A549 (cell line): ENCODE measurements around the gene POPDC2.

Source experiments
- CHD2 ChIP-seq: fragments of 150-350 bp; IDR thresholded peaks from 2 replicates; pipeline ENCODE4 v1.6.1; 2014; ENCODE audit warnings: low read length; ENCODE audit not compliant: partially characterized antibody
- POLR2A ChIP-seq: IDR thresholded peaks from 2 replicates; pipeline ENCODE4 v1.6.1; 2012; ENCODE audit warnings: mild to moderate bottlenecking, low read length
- RARB ChIP-seq: fragments of 250-450 bp; sonication (Bioruptor Pico); IDR thresholded peaks from 2 replicates; pipeline ENCODE4 v1.8.0; 2021; ENCODE audit warnings: mild to moderate bottlenecking, moderate library complexity
- TF ChIP-seq, protein P1 (sequence below): fragments of 450-650 bp; IDR thresholded peaks from 2 replicates; pipeline ENCODE4 v1.6.1; 2014; ENCODE audit warnings: antibody characterized with exemption
- TF ChIP-seq, protein P2 (sequence below): fragments of >200 bp; sonication (Bioruptor Twin); formaldehyde crosslinking; IDR thresholded peaks from 3 replicates; pipeline ENCODE4 v1.5.1; 2016
- TF ChIP-seq, protein P3 (sequence below): IDR thresholded peaks from 2 replicates; pipeline ENCODE4 v1.6.1; 2012
- TF ChIP-seq, protein P4 (sequence below): fragments of 200-600 bp; sonication (generic); IDR thresholded peaks from 2 replicates; pipeline ENCODE4 v1.6.1; 2016; ENCODE audit warnings: antibody characterized with exemption, mild to moderate bottlenecking, moderate library complexity

DNA sequence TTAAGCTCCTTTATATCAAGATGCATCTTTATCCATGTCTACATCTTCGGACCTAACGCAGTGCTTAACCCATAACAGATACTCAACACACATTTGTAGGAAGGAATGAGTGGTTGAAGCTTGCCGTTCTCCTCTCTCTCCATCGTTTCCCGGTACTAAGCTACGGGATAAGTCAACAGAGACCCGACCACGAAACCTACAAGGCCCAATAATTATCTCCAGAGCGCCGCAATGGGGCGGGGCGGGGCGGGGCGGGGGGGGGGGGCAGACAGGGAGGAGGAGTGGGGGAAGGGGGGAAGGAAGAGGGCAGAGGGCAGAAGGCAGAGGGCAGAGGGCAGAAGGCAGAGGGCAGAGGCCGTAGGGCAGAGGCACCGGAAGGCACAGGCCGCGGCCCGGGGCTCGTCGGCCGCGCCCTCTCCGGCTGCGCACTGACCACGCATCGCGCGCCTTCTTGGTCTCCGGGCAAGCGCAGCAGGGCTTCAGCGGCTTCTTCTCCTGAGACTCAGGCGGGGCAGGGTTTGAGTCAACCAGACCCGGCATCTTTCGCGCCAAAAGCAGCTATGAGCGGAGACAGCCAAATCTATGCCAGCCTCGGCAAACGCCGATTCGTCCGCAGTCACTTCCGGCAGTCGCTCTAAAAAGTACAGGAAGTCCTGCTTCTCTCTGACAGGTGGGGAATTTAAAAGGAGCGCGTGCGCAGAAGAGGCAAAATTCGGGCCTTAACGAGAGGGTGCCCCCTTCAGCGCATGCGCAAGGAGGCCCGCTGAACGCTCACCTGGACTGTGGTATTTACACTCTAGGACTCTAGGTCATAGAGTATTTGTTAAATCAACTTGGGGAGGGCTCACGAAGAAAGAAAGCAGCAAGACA, 16.6 kb upstream of the POPDC2 start, which contains the start of gene COX17:
- TF ChIP-seq RARB (CRISPR knock-in tag): no peak
- TF ChIP-seq, protein P1, sequence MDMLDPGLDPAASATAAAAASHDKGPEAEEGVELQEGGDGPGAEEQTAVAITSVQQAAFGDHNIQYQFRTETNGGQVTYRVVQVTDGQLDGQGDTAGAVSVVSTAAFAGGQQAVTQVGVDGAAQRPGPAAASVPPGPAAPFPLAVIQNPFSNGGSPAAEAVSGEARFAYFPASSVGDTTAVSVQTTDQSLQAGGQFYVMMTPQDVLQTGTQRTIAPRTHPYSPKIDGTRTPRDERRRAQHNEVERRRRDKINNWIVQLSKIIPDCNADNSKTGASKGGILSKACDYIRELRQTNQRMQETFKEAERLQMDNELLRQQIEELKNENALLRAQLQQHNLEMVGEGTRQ: no peak
- TF ChIP-seq, protein P2, sequence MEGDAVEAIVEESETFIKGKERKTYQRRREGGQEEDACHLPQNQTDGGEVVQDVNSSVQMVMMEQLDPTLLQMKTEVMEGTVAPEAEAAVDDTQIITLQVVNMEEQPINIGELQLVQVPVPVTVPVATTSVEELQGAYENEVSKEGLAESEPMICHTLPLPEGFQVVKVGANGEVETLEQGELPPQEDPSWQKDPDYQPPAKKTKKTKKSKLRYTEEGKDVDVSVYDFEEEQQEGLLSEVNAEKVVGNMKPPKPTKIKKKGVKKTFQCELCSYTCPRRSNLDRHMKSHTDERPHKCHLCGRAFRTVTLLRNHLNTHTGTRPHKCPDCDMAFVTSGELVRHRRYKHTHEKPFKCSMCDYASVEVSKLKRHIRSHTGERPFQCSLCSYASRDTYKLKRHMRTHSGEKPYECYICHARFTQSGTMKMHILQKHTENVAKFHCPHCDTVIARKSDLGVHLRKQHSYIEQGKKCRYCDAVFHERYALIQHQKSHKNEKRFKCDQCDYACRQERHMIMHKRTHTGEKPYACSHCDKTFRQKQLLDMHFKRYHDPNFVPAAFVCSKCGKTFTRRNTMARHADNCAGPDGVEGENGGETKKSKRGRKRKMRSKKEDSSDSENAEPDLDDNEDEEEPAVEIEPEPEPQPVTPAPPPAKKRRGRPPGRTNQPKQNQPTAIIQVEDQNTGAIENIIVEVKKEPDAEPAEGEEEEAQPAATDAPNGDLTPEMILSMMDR: no peak
- TF ChIP-seq CHD2: no peak
- TF ChIP-seq POLR2A: peak; percentile 54
- TF ChIP-seq, protein P3, sequence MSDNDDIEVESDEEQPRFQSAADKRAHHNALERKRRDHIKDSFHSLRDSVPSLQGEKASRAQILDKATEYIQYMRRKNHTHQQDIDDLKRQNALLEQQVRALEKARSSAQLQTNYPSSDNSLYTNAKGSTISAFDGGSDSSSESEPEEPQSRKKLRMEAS: peak; percentile 73
- TF ChIP-seq, protein P4, sequence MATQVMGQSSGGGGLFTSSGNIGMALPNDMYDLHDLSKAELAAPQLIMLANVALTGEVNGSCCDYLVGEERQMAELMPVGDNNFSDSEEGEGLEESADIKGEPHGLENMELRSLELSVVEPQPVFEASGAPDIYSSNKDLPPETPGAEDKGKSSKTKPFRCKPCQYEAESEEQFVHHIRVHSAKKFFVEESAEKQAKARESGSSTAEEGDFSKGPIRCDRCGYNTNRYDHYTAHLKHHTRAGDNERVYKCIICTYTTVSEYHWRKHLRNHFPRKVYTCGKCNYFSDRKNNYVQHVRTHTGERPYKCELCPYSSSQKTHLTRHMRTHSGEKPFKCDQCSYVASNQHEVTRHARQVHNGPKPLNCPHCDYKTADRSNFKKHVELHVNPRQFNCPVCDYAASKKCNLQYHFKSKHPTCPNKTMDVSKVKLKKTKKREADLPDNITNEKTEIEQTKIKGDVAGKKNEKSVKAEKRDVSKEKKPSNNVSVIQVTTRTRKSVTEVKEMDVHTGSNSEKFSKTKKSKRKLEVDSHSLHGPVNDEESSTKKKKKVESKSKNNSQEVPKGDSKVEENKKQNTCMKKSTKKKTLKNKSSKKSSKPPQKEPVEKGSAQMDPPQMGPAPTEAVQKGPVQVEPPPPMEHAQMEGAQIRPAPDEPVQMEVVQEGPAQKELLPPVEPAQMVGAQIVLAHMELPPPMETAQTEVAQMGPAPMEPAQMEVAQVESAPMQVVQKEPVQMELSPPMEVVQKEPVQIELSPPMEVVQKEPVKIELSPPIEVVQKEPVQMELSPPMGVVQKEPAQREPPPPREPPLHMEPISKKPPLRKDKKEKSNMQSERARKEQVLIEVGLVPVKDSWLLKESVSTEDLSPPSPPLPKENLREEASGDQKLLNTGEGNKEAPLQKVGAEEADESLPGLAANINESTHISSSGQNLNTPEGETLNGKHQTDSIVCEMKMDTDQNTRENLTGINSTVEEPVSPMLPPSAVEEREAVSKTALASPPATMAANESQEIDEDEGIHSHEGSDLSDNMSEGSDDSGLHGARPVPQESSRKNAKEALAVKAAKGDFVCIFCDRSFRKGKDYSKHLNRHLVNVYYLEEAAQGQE: no peak
